ENCODE data around the gene STK24. TPM values are rescaled to one million over a fixed set of nuclear protein-coding genes. Genes with fewer than 3 reads are reported as not detected.

Gene STK24
- total RNA-seq, 1 experiment from 2014 or later, result 84.8 TPM

DNA sequence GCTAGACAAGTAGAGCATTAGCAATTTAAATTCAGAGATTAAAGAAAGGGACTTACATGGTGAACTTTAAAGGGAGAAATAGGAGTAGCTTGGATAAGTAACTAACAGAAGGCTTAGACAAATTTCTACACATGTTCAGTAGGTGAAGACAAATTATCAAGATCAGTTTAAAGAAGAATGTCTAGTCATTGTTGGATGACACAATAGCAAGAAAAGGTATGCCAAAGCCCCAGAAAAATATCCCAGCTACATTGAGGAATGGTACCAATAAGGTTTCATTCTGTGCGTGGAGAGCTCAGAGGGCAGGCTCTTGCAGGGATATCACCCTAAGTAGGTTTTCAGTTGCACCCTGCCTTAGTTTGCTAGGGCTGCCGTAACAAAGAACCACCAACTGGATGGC lies 3.5 kb upstream of the STK24 start:
- intact Hi-C loops (cut with micrococcal nuclease; ENCODE audit: unreplicated experiment), result no loop called here
- TF ChIP-seq, protein P1, sequence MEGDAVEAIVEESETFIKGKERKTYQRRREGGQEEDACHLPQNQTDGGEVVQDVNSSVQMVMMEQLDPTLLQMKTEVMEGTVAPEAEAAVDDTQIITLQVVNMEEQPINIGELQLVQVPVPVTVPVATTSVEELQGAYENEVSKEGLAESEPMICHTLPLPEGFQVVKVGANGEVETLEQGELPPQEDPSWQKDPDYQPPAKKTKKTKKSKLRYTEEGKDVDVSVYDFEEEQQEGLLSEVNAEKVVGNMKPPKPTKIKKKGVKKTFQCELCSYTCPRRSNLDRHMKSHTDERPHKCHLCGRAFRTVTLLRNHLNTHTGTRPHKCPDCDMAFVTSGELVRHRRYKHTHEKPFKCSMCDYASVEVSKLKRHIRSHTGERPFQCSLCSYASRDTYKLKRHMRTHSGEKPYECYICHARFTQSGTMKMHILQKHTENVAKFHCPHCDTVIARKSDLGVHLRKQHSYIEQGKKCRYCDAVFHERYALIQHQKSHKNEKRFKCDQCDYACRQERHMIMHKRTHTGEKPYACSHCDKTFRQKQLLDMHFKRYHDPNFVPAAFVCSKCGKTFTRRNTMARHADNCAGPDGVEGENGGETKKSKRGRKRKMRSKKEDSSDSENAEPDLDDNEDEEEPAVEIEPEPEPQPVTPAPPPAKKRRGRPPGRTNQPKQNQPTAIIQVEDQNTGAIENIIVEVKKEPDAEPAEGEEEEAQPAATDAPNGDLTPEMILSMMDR (conservative IDR thresholded peaks at IDR 0.05; ENCODE audit: low read depth, low read length), result no peak
- no peak for TF ChIP-seq EZH2 (IDR thresholded peaks at IDR 0.05; ENCODE audit: borderline replicate concordance, low read depth, low read length, poor library complexity, severe bottlenecking)
- H3K9me3 ChIP-seq (ENCODE audit: low read depth, low read length, poor library complexity, severe bottlenecking), result no peaks in the 10 kb centered on the region
- H3K4me1 ChIP-seq (ENCODE audit: insufficient read depth, low read length, poor library complexity, severe bottlenecking), result peaks cover 25% of the 10 kb centered on the region
- BruUV-seq (replicated peaks), result no TSS peak
- no peaks in the 10 kb centered on the region for H3K27me3 ChIP-seq (replicated peaks; ENCODE audit: insufficient read depth, low read depth, low read length, poor library complexity)
- ChIA-PET CTCF (no interaction called here), POLR2A (ENCODE audit: low non-redundant PET) (no interaction called here)
- H3K4me3 ChIP-seq (ENCODE audit: low read depth, low read length, poor library complexity, severe bottlenecking), result no peak overlapping the region
- DNase-seq (ENCODE audit: low spot score), result no peak
- no peak overlapping the region for H3K27ac ChIP-seq (ENCODE audit: low read depth, low read length, poor library complexity, severe bottlenecking)
- no peaks in the 10 kb centered on the region for H3K36me3 ChIP-seq (ENCODE audit: insufficient read depth, low read length, poor library complexity, severe bottlenecking)

DNA sequence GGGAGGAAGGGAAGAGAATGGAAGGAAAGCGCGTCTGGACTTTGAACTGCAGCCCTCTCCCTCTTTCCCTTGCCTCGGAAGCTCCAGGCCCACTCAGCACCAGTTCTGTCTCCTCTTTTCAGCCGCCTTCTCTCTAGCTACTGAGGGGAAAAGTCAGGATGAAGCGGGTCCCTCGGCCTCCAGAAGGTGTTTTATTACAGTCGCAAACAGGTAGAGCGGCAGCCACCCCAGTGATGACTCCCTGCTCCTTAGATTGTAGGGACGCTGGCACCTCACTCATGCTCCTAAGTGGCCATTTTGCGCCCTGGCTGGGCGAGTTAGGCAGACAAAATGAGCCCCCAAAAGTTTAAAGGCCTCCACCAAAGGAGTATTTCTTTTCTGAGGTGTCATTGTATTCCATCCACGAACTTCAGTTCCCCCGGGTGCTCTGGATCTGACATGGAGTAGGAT lies 954 bp upstream of the STK24 start:
- Histone ChIP-seq H3K4me3 (ENCODE audit: low read depth, low read length, poor library complexity, severe bottlenecking) (peak overlapping the region; percentile 95), H3K27me3 (replicated peaks; ENCODE audit: insufficient read depth, low read depth, low read length, poor library complexity) (no peaks in the 10 kb centered on the region), H3K9me3 (ENCODE audit: low read depth, low read length, poor library complexity, severe bottlenecking) (no peaks in the 10 kb centered on the region), H3K4me1 (ENCODE audit: insufficient read depth, low read length, poor library complexity, severe bottlenecking) (peaks cover 34% of the 10 kb centered on the region), H3K27ac (ENCODE audit: low read depth, low read length, poor library complexity, severe bottlenecking) (peak overlapping the region; percentile 72), H3K36me3 (ENCODE audit: insufficient read depth, low read length, poor library complexity, severe bottlenecking) (no peaks in the 10 kb centered on the region)
- POLR2A ChIA-PET (ENCODE audit: low non-redundant PET), result interaction anchor here (0.7 kb wide), 1 partner anchor 121 kb away, joined by 7 read pairs; no protein-coding TSS in a partner anchor
- no TSS peak for BruUV-seq (replicated peaks)
- TF ChIP-seq EZH2 (IDR thresholded peaks at IDR 0.05; ENCODE audit: borderline replicate concordance, low read depth, low read length, poor library complexity, severe bottlenecking), result no peak
- TF ChIP-seq, protein P1 (conservative IDR thresholded peaks at IDR 0.05; ENCODE audit: low read depth, low read length), result no peak
- CTCF ChIA-PET, result no interaction called here
- intact Hi-C loops (cut with micrococcal nuclease; ENCODE audit: unreplicated experiment), result no loop called here
- no peak for DNase-seq (ENCODE audit: low spot score)

DNA sequence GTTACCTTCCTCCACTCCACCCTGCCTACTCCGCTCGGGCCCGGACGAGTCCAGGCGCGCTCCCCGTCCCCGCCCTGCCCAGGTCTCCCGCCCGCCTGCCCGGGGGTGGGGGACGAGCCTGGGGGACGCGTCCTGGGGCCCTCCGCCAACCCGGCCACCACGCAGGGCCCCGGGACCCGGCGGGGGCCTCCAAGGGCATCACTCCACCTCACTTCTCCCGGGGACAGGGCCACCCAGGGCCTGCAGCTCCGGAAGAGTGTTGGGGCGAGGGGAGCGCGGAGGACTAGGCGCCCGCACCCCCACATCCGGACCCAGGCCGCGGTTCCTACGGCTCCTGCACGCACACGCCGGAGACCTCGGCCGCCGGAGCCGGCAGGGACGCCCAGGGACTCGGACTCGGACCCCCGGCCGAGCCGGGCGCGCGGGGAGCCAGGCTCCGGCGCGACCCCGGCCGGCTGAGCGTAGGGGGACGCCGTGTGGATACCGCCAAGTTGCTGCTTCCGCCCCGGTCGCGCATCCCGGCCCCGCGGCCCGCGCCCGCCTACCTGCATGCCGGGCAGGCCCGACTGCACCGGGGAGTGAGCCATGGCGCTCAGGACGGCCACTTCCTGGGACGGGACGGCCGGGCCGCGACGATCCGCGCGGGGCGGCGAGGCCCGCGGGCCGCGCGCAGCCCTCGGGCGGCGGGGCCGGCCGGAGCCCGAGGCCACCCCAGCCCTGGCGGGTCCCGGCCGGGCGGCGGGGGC lies 534 bp downstream of the STK24 start:
- intact Hi-C loops (cut with micrococcal nuclease; ENCODE audit: unreplicated experiment), result no loop called here
- no peak for DNase-seq (ENCODE audit: low spot score)
- H3K36me3 ChIP-seq (ENCODE audit: insufficient read depth, low read length, poor library complexity, severe bottlenecking), result no peaks in the 10 kb centered on the region
- H3K4me3 ChIP-seq (ENCODE audit: low read depth, low read length, poor library complexity, severe bottlenecking), result peak overlapping the region; percentile 95
- CTCF ChIA-PET, result no interaction called here
- H3K27ac ChIP-seq (ENCODE audit: low read depth, low read length, poor library complexity, severe bottlenecking), result peak overlapping the region; percentile 93
- no peak for TF ChIP-seq EZH2 (IDR thresholded peaks at IDR 0.05; ENCODE audit: borderline replicate concordance, low read depth, low read length, poor library complexity, severe bottlenecking)
- TF ChIP-seq, protein P1 (conservative IDR thresholded peaks at IDR 0.05; ENCODE audit: low read depth, low read length), result no peak
- peaks cover 38% of the 10 kb centered on the region for H3K4me1 ChIP-seq (ENCODE audit: insufficient read depth, low read length, poor library complexity, severe bottlenecking)
- POLR2A ChIA-PET (ENCODE audit: low non-redundant PET), result no interaction called here
- H3K27me3 ChIP-seq (replicated peaks; ENCODE audit: insufficient read depth, low read depth, low read length, poor library complexity), result no peaks in the 10 kb centered on the region
- BruUV-seq (replicated peaks), result no TSS peak
- H3K9me3 ChIP-seq (ENCODE audit: low read depth, low read length, poor library complexity, severe bottlenecking), result no peaks in the 10 kb centered on the region

All from A673 (cell line).